Endothelial cell of umbilical vein (primary cell): ENCODE measurements around the gene OPRM1. TPM values are rescaled to one million over a fixed set of nuclear protein-coding genes. Genes with fewer than 3 reads are reported as not detected.

Source experiments
- BruUV-seq: library from RNA; stranded (reverse); fragments of 400-500 nt; replicated peaks from 2 replicates; lab custom pipeline; 2021; lab: Mats Ljungman, UMichigan
- CTCF ChIA-PET: fragments of 300-600, 350-600 bp; sonication (Branson Sonifier 250); formaldehyde crosslinking; loops from one replicate; lab custom pipeline; 2021; ENCODE audit warnings: antibody characterized with exemption, inconsistent platforms; lab: Charles Lee
- POLR2A ChIA-PET: fragments of 300-600, 350-600 bp; sonication (Branson Sonifier 250); formaldehyde crosslinking; loops from one replicate; lab custom pipeline; 2021; ENCODE audit warnings: antibody characterized with exemption, inconsistent platforms; lab: Charles Lee
- DNase-seq: peaks from one replicate; pipeline ENCODE4 v3.0.0-alpha.2; 2011; ENCODE audit warnings: low read depth, low spot score
- FAIRE-seq: peaks from 2 replicates; lab custom pipeline; 2011; peaks lifted over from hg19 to GRCh38; lab: Jason Lieb, UNC
- H2AFZ ChIP-seq: 2 replicates; pipeline ENCODE4 v1.6.0; 2012; ENCODE audit warnings: low read depth, low read length, control low read depth, inconsistent platforms
- H3K27ac ChIP-seq: 2 replicates; pipeline ENCODE4 v1.5.1; 2011; ENCODE audit warnings: low read depth, mild to moderate bottlenecking, control low read depth, low read length, moderate library complexity; ENCODE audit not compliant: insufficient read depth
- H3K27me3 ChIP-seq, 2 experiments: 2 replicates each; pipeline versions ENCODE4 v1.6.0 to v1.6.1; 2011; ENCODE audit warnings: low read length in 2 of 2, mixed read lengths in 1 of 2; ENCODE audit not compliant: control insufficient read depth in 2 of 2, insufficient read depth in 2 of 2
- H3K36me3 ChIP-seq, 2 experiments: 2 replicates in 1 of 2; 3 replicates in 1 of 2; pipeline ENCODE4 v1.5.1; 2011; ENCODE audit warnings: low read length in 2 of 2, mild to moderate bottlenecking in 1 of 2, moderate library complexity in 1 of 2; ENCODE audit not compliant: control insufficient read depth in 2 of 2, insufficient read depth in 2 of 2; ENCODE audit errors: extremely low read depth in 1 of 2
- H3K4me1 ChIP-seq: 3 replicates; pipeline ENCODE4 v1.5.1; 2011; ENCODE audit warnings: mild to moderate bottlenecking, low read length; ENCODE audit not compliant: control insufficient read depth, insufficient read depth; ENCODE audit errors: extremely low read depth
- H3K4me2 ChIP-seq: 2 replicates; pipeline ENCODE4 v1.6.1; 2011; ENCODE audit warnings: low read length, control low read depth, mixed read lengths; ENCODE audit not compliant: insufficient read depth
- H3K4me3 ChIP-seq, 3 experiments: fragments of 200-600 bp in 1 of 3; sonication (generic), shearing (Covaris generic) in 1 of 3; replicated peaks in 1 of 3; 2 replicates each; pipeline ENCODE4 v1.5.1; 2011 to 2016; ENCODE audit warnings: control low read depth in 3 of 3, low read length in 3 of 3, mild to moderate bottlenecking in 2 of 3, inconsistent platforms in 1 of 3, low read depth in 1 of 3, moderate library complexity in 1 of 3; ENCODE audit not compliant: insufficient read depth in 1 of 3
- H3K79me2 ChIP-seq: 2 replicates; pipeline ENCODE4 v1.6.0; 2012; ENCODE audit warnings: low read length, inconsistent platforms; ENCODE audit not compliant: control insufficient read depth, insufficient read depth
- H3K9ac ChIP-seq: replicated peaks from 2 replicates; pipeline ENCODE3; 2011; ENCODE audit warnings: low read length, control low read depth; ENCODE audit not compliant: insufficient read depth; ENCODE audit errors: extremely low read depth
- H3K9me1 ChIP-seq: replicated peaks from 3 replicates; pipeline ENCODE4 v1.6.0; 2011; ENCODE audit warnings: mild to moderate bottlenecking, low read length; ENCODE audit not compliant: control insufficient read depth, insufficient read depth; ENCODE audit errors: extremely low read depth
- H3K9me3 ChIP-seq: replicated peaks from 2 replicates; pipeline ENCODE4 v1.5.1; 2012; ENCODE audit warnings: low read length, inconsistent platforms; ENCODE audit not compliant: control insufficient read depth, insufficient read depth
- H4K20me1 ChIP-seq: replicated peaks from 2 replicates; pipeline ENCODE3; 2011; ENCODE audit warnings: mild to moderate bottlenecking, low read length; ENCODE audit not compliant: control insufficient read depth, insufficient read depth; ENCODE audit errors: extremely low read depth
- EZH2 ChIP-seq: IDR thresholded peaks from 2 replicates; pipeline ENCODE4 v1.6.1; 2012; ENCODE audit warnings: borderline replicate concordance, low read depth, mild to moderate bottlenecking, moderate library complexity, low read length, inconsistent platforms; ENCODE audit not compliant: severe bottlenecking
- POLR2A ChIP-seq: IDR thresholded peaks from 2 replicates; pipeline ENCODE4 v1.6.1; 2012; ENCODE audit warnings: low read depth, mild to moderate bottlenecking, control low read depth, low read length
- POLR2AphosphoS5 ChIP-seq: IDR thresholded peaks from 2 replicates; pipeline ENCODE4 v1.6.1; 2012; ENCODE audit warnings: low read depth, mild to moderate bottlenecking, control low read depth, low read length, moderate library complexity; ENCODE audit not compliant: insufficient read depth
- dilution Hi-C: fragments of 300-500 bp; cut with MboI; formaldehyde crosslinking; loops from one replicate; pipeline ENCODE4 v1.15.0; 2019; ENCODE audit warnings: low sequenced_read_pairs; ENCODE audit not compliant: extremely low pct_ligation_motif_present
- intact Hi-C: fragments of 100-400 bp; cut with micrococcal nuclease; formaldehyde crosslinking; loops from one replicate; pipeline ENCODE4 v1.10.0; 2022
- polyA plus RNA-seq, 4 experiments: library from polyadenylated mRNA; depleted of rRNA in 3 of 4; stranded (reverse) in 3 of 4; unstranded in 1 of 4; fragments of >200 nt; gene quantifications; 2 replicates each; pipeline versions ENCODE4 v1.2.1 to v1.2.3, GENCODE V29; 2011 to 2012; ENCODE audit warnings: missing spikeins in 1 of 4
- total RNA-seq: library from RNA; stranded (reverse); gene quantifications from 2 replicates; pipeline ENCODE4 v1.2.3, GENCODE V29; 2021
- TF ChIP-seq, protein P1 (sequence below), 2 donors: IDR thresholded peaks; 1 replicate in 1 of 2; 2 replicates in 1 of 2; pipeline ENCODE4 v1.5.1; 2011; ENCODE audit warnings: low read length in 2 of 2, mild to moderate bottlenecking in 2 of 2, moderate library complexity in 2 of 2, control low read depth in 1 of 2, inconsistent platforms in 1 of 2, low read depth in 1 of 2; ENCODE audit not compliant: insufficient read depth in 1 of 2; ENCODE audit errors: extremely low read depth in 1 of 2
- TF ChIP-seq, protein P2 (sequence below): IDR thresholded peaks from 2 replicates; pipeline ENCODE4 v1.6.1; 2011; ENCODE audit not compliant: insufficient read depth, insufficient read length

The OPRM1 gene
- total and polyA plus RNA-seq, 2 donors (not counting 3 experiments of a cell fraction or from before 2014, with no cell fraction given), result not detected

DNA sequence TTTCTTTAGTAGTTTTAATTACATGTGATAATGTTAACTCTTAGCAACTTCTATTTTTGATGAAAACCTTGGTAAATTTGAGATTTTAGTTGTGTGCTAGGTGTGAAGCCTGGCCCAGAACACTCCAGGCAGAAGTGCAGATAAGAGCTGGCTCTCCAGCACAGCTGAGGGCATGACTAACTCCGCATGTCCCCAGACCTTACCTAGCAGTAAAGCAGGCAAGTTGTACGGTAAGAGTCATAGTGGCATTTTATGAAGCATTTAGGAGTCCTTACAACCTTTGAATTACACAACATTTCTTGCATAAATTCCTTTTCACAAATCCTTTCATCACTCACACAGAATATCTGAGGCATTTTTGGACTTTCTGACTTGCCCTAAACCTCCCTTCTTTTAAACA, 67.2 kb downstream of the OPRM1 start:
- Histone ChIP-seq H3K27me3 (no peaks in the 10 kb centered on the region), H3K4me3 (no peak overlapping the region), H3K9me3 (no peaks in the 10 kb centered on the region), H3K79me2 (no peaks in the 10 kb centered on the region), H2AFZ (no peak overlapping the region), H4K20me1 (no peaks in the 10 kb centered on the region), H3K9me1 (no peaks in the 10 kb centered on the region), H3K4me2 (no peak overlapping the region), H3K36me3 (no peaks in the 10 kb centered on the region), H3K9ac (no peak overlapping the region), H3K4me1 (no peaks in the 10 kb centered on the region), H3K27ac (no peak overlapping the region)
- FAIRE-seq, result no peak
- POLR2A ChIA-PET, result no interaction called here
- DNase-seq, result no peak
- intact Hi-C loops (no loop called here), dilution Hi-C loops (no loop called here)
- CTCF ChIA-PET, result no interaction called here
- TF ChIP-seq, protein P1, sequence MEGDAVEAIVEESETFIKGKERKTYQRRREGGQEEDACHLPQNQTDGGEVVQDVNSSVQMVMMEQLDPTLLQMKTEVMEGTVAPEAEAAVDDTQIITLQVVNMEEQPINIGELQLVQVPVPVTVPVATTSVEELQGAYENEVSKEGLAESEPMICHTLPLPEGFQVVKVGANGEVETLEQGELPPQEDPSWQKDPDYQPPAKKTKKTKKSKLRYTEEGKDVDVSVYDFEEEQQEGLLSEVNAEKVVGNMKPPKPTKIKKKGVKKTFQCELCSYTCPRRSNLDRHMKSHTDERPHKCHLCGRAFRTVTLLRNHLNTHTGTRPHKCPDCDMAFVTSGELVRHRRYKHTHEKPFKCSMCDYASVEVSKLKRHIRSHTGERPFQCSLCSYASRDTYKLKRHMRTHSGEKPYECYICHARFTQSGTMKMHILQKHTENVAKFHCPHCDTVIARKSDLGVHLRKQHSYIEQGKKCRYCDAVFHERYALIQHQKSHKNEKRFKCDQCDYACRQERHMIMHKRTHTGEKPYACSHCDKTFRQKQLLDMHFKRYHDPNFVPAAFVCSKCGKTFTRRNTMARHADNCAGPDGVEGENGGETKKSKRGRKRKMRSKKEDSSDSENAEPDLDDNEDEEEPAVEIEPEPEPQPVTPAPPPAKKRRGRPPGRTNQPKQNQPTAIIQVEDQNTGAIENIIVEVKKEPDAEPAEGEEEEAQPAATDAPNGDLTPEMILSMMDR (IDR thresholded peaks at IDR 0.05; ENCODE audit: extremely low read depth in 1 of 2, insufficient read depth in 1 of 2, low read depth in 1 of 2, low read length in 2 of 2), result no peak
- no peak for TF ChIP-seq POLR2AphosphoS5
- BruUV-seq, result no TSS peak

DNA sequence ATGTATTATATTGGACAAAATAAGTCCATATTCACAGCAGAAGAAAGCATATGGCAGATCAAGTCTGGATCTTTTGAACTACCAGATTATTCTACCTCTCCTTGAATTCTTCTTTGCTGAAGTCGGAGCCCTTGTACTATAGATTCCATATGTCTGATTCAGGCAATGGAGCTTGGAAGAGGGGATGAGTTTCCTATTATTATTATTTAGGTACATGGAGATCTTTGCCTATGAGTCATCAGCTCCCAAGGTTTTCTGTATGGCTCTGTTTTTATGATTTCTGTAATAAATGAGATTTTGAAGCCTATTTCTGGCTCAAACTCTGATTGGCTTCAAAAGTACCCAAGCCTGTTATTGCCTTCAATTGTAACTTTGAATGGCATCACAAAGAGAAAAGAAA, 72.0 kb downstream of the OPRM1 start:
- no peaks in the 10 kb centered on the region for H3K27me3 ChIP-seq
- no peak overlapping the region for H3K4me2 ChIP-seq
- no peaks in the 10 kb centered on the region for H3K4me1 ChIP-seq
- FAIRE-seq (no peak), DNase-seq (no peak)
- no peaks in the 10 kb centered on the region for H4K20me1 ChIP-seq
- no peak overlapping the region for H2AFZ ChIP-seq
- no TSS peak for BruUV-seq
- H3K9ac ChIP-seq, result no peak overlapping the region
- H3K27ac ChIP-seq, result no peak overlapping the region
- H3K9me1 ChIP-seq, result no peaks in the 10 kb centered on the region
- H3K79me2 ChIP-seq, result no peaks in the 10 kb centered on the region
- H3K4me3 ChIP-seq, result no peak overlapping the region
- H3K36me3 ChIP-seq, result no peaks in the 10 kb centered on the region
- H3K9me3 ChIP-seq, result no peaks in the 10 kb centered on the region
- ChIA-PET POLR2A (no interaction called here), CTCF (no interaction called here)
- dilution Hi-C loops, result no loop called here
- TF ChIP-seq, protein P2, sequence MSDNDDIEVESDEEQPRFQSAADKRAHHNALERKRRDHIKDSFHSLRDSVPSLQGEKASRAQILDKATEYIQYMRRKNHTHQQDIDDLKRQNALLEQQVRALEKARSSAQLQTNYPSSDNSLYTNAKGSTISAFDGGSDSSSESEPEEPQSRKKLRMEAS, result no peak
- TF ChIP-seq POLR2A (no peak), EZH2 (no peak)
- TF ChIP-seq, protein P1 (IDR thresholded peaks at IDR 0.05; ENCODE audit: extremely low read depth in 1 of 2, insufficient read depth in 1 of 2, low read depth in 1 of 2, low read length in 2 of 2), result no peak
- intact Hi-C loops, result no loop called here
